IMR-90 (cell line): ENCODE results near the gene FAHD2A. TPM values are rescaled to one million over a fixed set of nuclear protein-coding genes. Genes with fewer than 3 reads are reported as not detected.
"Not testable (repeated sequence)": the region's sequence is repeated elsewhere in the genome, so short reads cannot be mapped to it uniquely, and the experiment has no call there.

Experiments
- ATAC-seq: fragments of 200-7000 bp; cut with Tn5 transposase; 2 replicates; pipeline ENCODE4 v1.9.1; 2020; ENCODE audit warnings: low read depth, mild to moderate bottlenecking, moderate library complexity
- BruUV-seq: library from RNA; stranded (reverse); fragments of 400-500 nt; replicated peaks from 2 replicates; lab custom pipeline; 2021; lab: Mats Ljungman, UMichigan
- CTCF ChIA-PET: fragments of 300-600 bp; formaldehyde crosslinking; extraction: SDS; loops from one replicate; lab custom pipeline; 2021; ENCODE audit warnings: antibody characterized with exemption; lab: Yijun Ruan, JAX
- POLR2A ChIA-PET: fragments of 300-600 bp; sonication (Branson Sonifier 250); formaldehyde crosslinking; loops from one replicate; lab custom pipeline; 2022; ENCODE audit warnings: antibody characterized with exemption; ENCODE audit not compliant: unreplicated experiment; lab: Charles Lee
- DNase-seq: peaks from one replicate; pipeline ENCODE4 v3.0.0; 2013
- H2AFZ ChIP-seq: replicated peaks from 2 replicates; pipeline ENCODE3; 2013; ENCODE audit warnings: low read length, mild to moderate bottlenecking; ENCODE audit not compliant: poor library complexity
- H2AK5ac ChIP-seq: 2 replicates; pipeline ENCODE4 v1.6.1; 2013; ENCODE audit warnings: low read depth, low read length, inconsistent platforms
- H2AK9ac ChIP-seq: replicated peaks from 2 replicates; pipeline ENCODE3; 2013; ENCODE audit warnings: mild to moderate bottlenecking, low read depth, low read length, moderate library complexity; ENCODE audit not compliant: poor library complexity
- H2BK120ac ChIP-seq: 2 replicates; pipeline ENCODE4 v1.6.1; 2013; ENCODE audit warnings: low read depth, low read length, inconsistent platforms
- H2BK15ac ChIP-seq: 3 replicates; pipeline ENCODE4 v1.6.1; 2013; ENCODE audit warnings: low read depth, low read length, inconsistent platforms
- H2BK20ac ChIP-seq: 2 replicates; pipeline ENCODE4 v1.6.1; 2013; ENCODE audit warnings: low read depth, mild to moderate bottlenecking, inconsistent platforms, low read length, moderate library complexity
- H2BK5ac ChIP-seq: 2 replicates; pipeline ENCODE4 v1.6.1; 2013; ENCODE audit warnings: mild to moderate bottlenecking, low read depth, low read length, inconsistent platforms; ENCODE audit not compliant: poor library complexity, severe bottlenecking
- H3K14ac ChIP-seq: replicated peaks from 2 replicates; pipeline ENCODE4 v1.6.1; 2013; ENCODE audit warnings: low read depth, low read length, inconsistent platforms
- H3K18ac ChIP-seq: 2 replicates; pipeline ENCODE4 v1.6.1; 2013; ENCODE audit warnings: low read depth, low read length, control low read depth
- H3K23ac ChIP-seq: 2 replicates; pipeline ENCODE4 v1.6.1; 2013; ENCODE audit warnings: low read depth, low read length, inconsistent platforms
- H3K27ac ChIP-seq: 2 replicates; pipeline ENCODE4 v1.5.1; 2013; ENCODE audit warnings: mild to moderate bottlenecking, control low read depth, low read length; ENCODE audit not compliant: insufficient read depth
- H3K27me3 ChIP-seq: 2 replicates; pipeline ENCODE4 v1.6.1; 2013; ENCODE audit warnings: low read length; ENCODE audit not compliant: control insufficient read depth, insufficient read depth
- H3K36me3 ChIP-seq: 2 replicates; pipeline ENCODE4 v1.6.1; 2013; ENCODE audit warnings: low read length, mixed read lengths; ENCODE audit not compliant: control insufficient read depth, insufficient read depth
- H3K4ac ChIP-seq: 2 replicates; pipeline ENCODE4 v1.6.1; 2013; ENCODE audit warnings: low read depth, low read length, inconsistent platforms
- H3K4me1 ChIP-seq: 2 replicates; pipeline ENCODE4 v1.6.1; 2013; ENCODE audit warnings: low read length, mixed read lengths; ENCODE audit not compliant: control insufficient read depth, insufficient read depth
- H3K4me2 ChIP-seq: 2 replicates; pipeline ENCODE4 v1.6.1; 2013; ENCODE audit warnings: low read depth, mild to moderate bottlenecking, control low read depth, low read length, moderate library complexity
- H3K4me3 ChIP-seq: 2 replicates; pipeline ENCODE4 v1.5.1; 2013; ENCODE audit warnings: low read depth, mild to moderate bottlenecking, control low read depth, low read length, moderate library complexity; ENCODE audit not compliant: insufficient read depth
- H3K56ac ChIP-seq: 2 replicates; pipeline ENCODE4 v1.6.1; 2013; ENCODE audit warnings: low read length, inconsistent platforms; ENCODE audit not compliant: insufficient read depth; ENCODE audit errors: extremely low read depth
- H3K79me1 ChIP-seq, 2 experiments: 2 replicates each; pipeline ENCODE4 v1.6.1; 2013; ENCODE audit warnings: low read length in 2 of 2, inconsistent platforms in 1 of 2, low read depth in 1 of 2
- H3K9ac ChIP-seq: 2 replicates; pipeline ENCODE4 v1.6.1; 2013; ENCODE audit warnings: low read depth, low read length, control low read depth
- H3K9me1 ChIP-seq: 2 replicates; pipeline ENCODE4 v1.6.1; 2013; ENCODE audit warnings: low read length, inconsistent platforms; ENCODE audit not compliant: insufficient read depth
- H3K9me3 ChIP-seq: 2 replicates; pipeline ENCODE4 v1.6.1; 2013; ENCODE audit warnings: low read length; ENCODE audit not compliant: control insufficient read depth, insufficient read depth
- H4K20me1 ChIP-seq: 2 replicates; pipeline ENCODE4 v1.6.1; 2013; ENCODE audit warnings: low read length, inconsistent platforms; ENCODE audit not compliant: insufficient read depth
- H4K5ac ChIP-seq: 2 replicates; pipeline ENCODE4 v1.6.1; 2013; ENCODE audit warnings: mild to moderate bottlenecking, low read depth, low read length, control low read depth
- H4K8ac ChIP-seq, 2 experiments: 2 replicates each; pipeline ENCODE4 v1.6.1; 2013; ENCODE audit warnings: low read depth in 2 of 2, low read length in 2 of 2, control low read depth in 1 of 2, inconsistent platforms in 1 of 2
- H4K91ac ChIP-seq: 2 replicates; pipeline ENCODE4 v1.6.1; 2013; ENCODE audit warnings: low read depth, low read length, inconsistent platforms; ENCODE audit not compliant: insufficient read depth
- WGBS, 2 experiments: methylation state at CpG; one replicate each; pipeline versions ENCODE4 v1.1.5 to v1.1.7; 2013; ENCODE audit warnings: missing lambda C conversion rate in 2 of 2; ENCODE audit not compliant: insufficient read length in 1 of 2; ENCODE audit errors: extremely low coverage in 2 of 2; 5-methylcytosine and 5-hydroxymethylcytosine counted together
- dilution Hi-C: fragments of 300-500 bp; cut with HindIII; formaldehyde crosslinking; loops from one replicate; pipeline ENCODE4 v1.14.3; 2018; ENCODE audit warnings: low sequenced_read_pairs; ENCODE audit not compliant: unreplicated experiment
- in situ Hi-C: fragments of 300-500 bp; cut with MboI; formaldehyde crosslinking; loops from 3 replicates; pipeline ENCODE4 v1.14.3; 2019; ENCODE audit warnings: low sequenced_read_pairs, inconsistent platforms, mixed read lengths
- intact Hi-C: fragments of 100-400 bp; cut with micrococcal nuclease; formaldehyde crosslinking; loops from 2 replicates; pipeline ENCODE4 v1.10.0; 2022
- polyA plus RNA-seq, 3 experiments: library from polyadenylated mRNA; depleted of rRNA; stranded (reverse); fragments of >200 nt; gene quantifications; 2 replicates each; pipeline ENCODE4 v1.2.3, GENCODE V29; 2012; ENCODE audit warnings: low replicate concordance in 1 of 3
- total RNA-seq: library from RNA; depleted of rRNA; stranded (reverse); fragments of >200 nt; gene quantifications from 2 replicates; pipeline ENCODE4 v1.2.3, GENCODE V29; 2012
- TF ChIP-seq, protein P1 (sequence below): conservative IDR thresholded peaks from 2 replicates; pipeline ENCODE4 v1.5.1; 2012; ENCODE audit warnings: mild to moderate bottlenecking, low read depth, low read length, improper control_type of control experiment

Gene FAHD2A
- total and polyA plus RNA-seq, 2 of the 4 experiments (the other 2 are of a cell fraction), result 35.1 to 36.2 TPM

DNA sequence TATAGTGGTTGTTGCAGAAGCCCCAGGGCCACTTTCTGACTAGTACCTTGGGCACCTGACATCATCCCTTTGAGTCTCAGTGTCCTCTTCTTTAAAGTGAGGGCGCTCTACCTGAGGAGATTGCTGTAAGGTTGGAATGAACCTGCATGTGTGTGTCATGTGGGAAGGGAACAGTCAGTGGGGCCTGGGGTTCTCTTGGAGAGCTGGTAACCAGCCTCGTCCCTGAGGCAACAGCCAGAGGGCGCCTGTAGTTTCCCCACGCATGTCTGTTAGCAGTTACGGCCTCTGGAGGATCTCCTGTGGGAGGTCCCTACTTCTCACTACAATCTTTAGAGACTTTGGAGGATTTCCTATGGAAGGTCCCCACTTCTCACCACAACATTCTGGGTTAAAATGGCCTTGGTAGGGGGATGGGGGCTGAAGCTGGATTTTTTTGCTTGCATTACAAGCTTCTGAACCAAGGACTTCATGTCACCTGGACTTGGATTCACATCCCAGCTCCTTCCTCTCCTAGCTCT lies 755 bp downstream of the FAHD2A start:
- H2AK5ac ChIP-seq, H3K9me3 ChIP-seq, in situ Hi-C loops, H2BK5ac ChIP-seq, H4K5ac ChIP-seq, H3K27ac ChIP-seq, H3K4me1 ChIP-seq, H2BK20ac ChIP-seq, H3K36me3 ChIP-seq, H4K91ac ChIP-seq, H3K27me3 ChIP-seq, dilution Hi-C loops, H3K18ac ChIP-seq, H2AK9ac ChIP-seq, POLR2A ChIA-PET, BruUV-seq, H2BK120ac ChIP-seq, H3K56ac ChIP-seq, H4K20me1 ChIP-seq, H3K9me1 ChIP-seq, H2BK15ac ChIP-seq: not testable (repeated sequence)
- H3K4me3 ChIP-seq, result peak overlapping the region; percentile 84
- peaks cover 16 to 26% of the 10 kb centered on the region in 2 experiments for H3K79me1 ChIP-seq
- peak overlapping the region; percentile 72; the same call in 1 of the 2 replicates for H3K23ac ChIP-seq
- ATAC-seq (peak; percentile 70), DNase-seq (peak; percentile 29)
- no CpG with 5 or more reads among the region's 5 CpGs for WGBS, 2 experiments
- peak overlapping the region; percentile 97 for H2AFZ ChIP-seq
- intact Hi-C loops, result loop anchor here (2.0 kb wide), 1 partner anchor 58 kb away; no protein-coding TSS in a partner anchor
- H3K14ac ChIP-seq, result peak overlapping the region; percentile 45
- CTCF ChIA-PET, result interaction anchor here (0.9 to 2.3 kb wide), 3 partner anchors 14 to 313 kb away, joined by 3 to 7 read pairs (median 3); no protein-coding TSS in a partner anchor
- H3K9ac ChIP-seq, result peak overlapping the region; percentile 75
- peak overlapping the region; percentile 79 for H3K4ac ChIP-seq
- H3K4me2 ChIP-seq, result peak overlapping the region; percentile 92
- TF ChIP-seq, protein P1, sequence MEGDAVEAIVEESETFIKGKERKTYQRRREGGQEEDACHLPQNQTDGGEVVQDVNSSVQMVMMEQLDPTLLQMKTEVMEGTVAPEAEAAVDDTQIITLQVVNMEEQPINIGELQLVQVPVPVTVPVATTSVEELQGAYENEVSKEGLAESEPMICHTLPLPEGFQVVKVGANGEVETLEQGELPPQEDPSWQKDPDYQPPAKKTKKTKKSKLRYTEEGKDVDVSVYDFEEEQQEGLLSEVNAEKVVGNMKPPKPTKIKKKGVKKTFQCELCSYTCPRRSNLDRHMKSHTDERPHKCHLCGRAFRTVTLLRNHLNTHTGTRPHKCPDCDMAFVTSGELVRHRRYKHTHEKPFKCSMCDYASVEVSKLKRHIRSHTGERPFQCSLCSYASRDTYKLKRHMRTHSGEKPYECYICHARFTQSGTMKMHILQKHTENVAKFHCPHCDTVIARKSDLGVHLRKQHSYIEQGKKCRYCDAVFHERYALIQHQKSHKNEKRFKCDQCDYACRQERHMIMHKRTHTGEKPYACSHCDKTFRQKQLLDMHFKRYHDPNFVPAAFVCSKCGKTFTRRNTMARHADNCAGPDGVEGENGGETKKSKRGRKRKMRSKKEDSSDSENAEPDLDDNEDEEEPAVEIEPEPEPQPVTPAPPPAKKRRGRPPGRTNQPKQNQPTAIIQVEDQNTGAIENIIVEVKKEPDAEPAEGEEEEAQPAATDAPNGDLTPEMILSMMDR, result peak; percentile 48
- peak overlapping the region; percentile 59 to 83; a peak in 3 of 4 replicates for H4K8ac ChIP-seq

GRCh38 chr2:95403824-95404223 lies 1.3 kb downstream of the FAHD2A start:
- H2BK120ac ChIP-seq, H3K18ac ChIP-seq, H4K5ac ChIP-seq, H3K9me1 ChIP-seq, H4K20me1 ChIP-seq, H3K56ac ChIP-seq, BruUV-seq, H2AK5ac ChIP-seq, H3K14ac ChIP-seq, H3K27ac ChIP-seq, H2AFZ ChIP-seq, H2BK5ac ChIP-seq, H2AK9ac ChIP-seq, H3K27me3 ChIP-seq, H2BK20ac ChIP-seq, H3K4me2 ChIP-seq, H2BK15ac ChIP-seq, in situ Hi-C loops, dilution Hi-C loops, H3K36me3 ChIP-seq, H3K23ac ChIP-seq, POLR2A ChIA-PET, H3K4me1 ChIP-seq, H3K4ac ChIP-seq, DNase-seq, H4K91ac ChIP-seq, H3K4me3 ChIP-seq, H3K9ac ChIP-seq, H3K9me3 ChIP-seq, ATAC-seq: not testable (repeated sequence)
- intact Hi-C loops, result loop anchor here (2.0 kb wide), 1 partner anchor 59 kb away; no protein-coding TSS in a partner anchor
- CTCF ChIA-PET, result interaction anchor here (0.9 to 1.1 kb wide), 2 partner anchors 106 to 312 kb away, joined by 3 read pairs; no protein-coding TSS in a partner anchor
- H4K8ac ChIP-seq, result 0 out of 4 replicates have a peak overlapping the region, but pooled peaks of 1 of the 2 experiments have one; percentile 40
- H3K79me1 ChIP-seq, result peaks cover 16 to 26% of the 10 kb centered on the region in 2 experiments
- 92% methylated on average over 5 of the region's 5 CpGs; no CpG with 5 or more reads in 1 of the 2 experiments for WGBS, 2 experiments
